H1 (cell line): ENCODE measurements around the gene OPCML. TPM values are rescaled to one million over a fixed set of nuclear protein-coding genes. Genes with fewer than 3 reads are reported as not detected.

Experiments used
- CTCF ChIA-PET: fragments of 300-600 bp; sonication (Branson Sonifier 250); formaldehyde crosslinking; loops from one replicate; lab custom pipeline; 2021; ENCODE audit not compliant: partially characterized antibody; lab: Charles Lee
- POLR2A ChIA-PET: fragments of 300-600 bp; sonication (Branson Sonifier 250); formaldehyde crosslinking; loops from one replicate; lab custom pipeline; 2021; ENCODE audit warnings: inconsistent platforms; ENCODE audit not compliant: partially characterized antibody; lab: Charles Lee
- DNase-seq, 2 experiments: peaks; one replicate each; pipeline versions ENCODE4 v3.0.0 to v3.0.0-alpha.2; 2010 to 2022; ENCODE audit warnings: low spot score in 2 of 2, low read depth in 1 of 2, mixed read lengths in 1 of 2
- FAIRE-seq: peaks from 2 replicates; lab custom pipeline; 2011; peaks lifted over from hg19 to GRCh38; lab: Jason Lieb, UNC
- H2AFZ ChIP-seq: 2 replicates; pipeline ENCODE4 v1.8.1; 2012; ENCODE audit warnings: low read length, inconsistent platforms
- H2AK5ac ChIP-seq: 2 replicates; pipeline ENCODE4 v1.6.1; 2013; ENCODE audit warnings: low read depth, low read length
- H2BK120ac ChIP-seq: replicated peaks from 2 replicates; pipeline ENCODE3; 2013; ENCODE audit warnings: low read depth, low read length, inconsistent platforms
- H2BK12ac ChIP-seq: 2 replicates; pipeline ENCODE4 v1.6.1; 2013; ENCODE audit warnings: low read depth, low read length
- H2BK15ac ChIP-seq: 2 replicates; pipeline ENCODE4 v1.6.1; 2013; ENCODE audit warnings: low read length
- H2BK20ac ChIP-seq: 2 replicates; pipeline ENCODE4 v1.6.1; 2013; ENCODE audit warnings: low read length
- H2BK5ac ChIP-seq: 2 replicates; pipeline ENCODE4 v1.6.1; 2013; ENCODE audit warnings: low read depth, low read length
- H3K14ac ChIP-seq: 2 replicates; pipeline ENCODE4 v1.6.1; 2013; ENCODE audit warnings: inconsistent platforms; ENCODE audit not compliant: insufficient read length
- H3K18ac ChIP-seq: 2 replicates; pipeline ENCODE4 v1.6.1; 2013; ENCODE audit warnings: low read length; ENCODE audit errors: extremely low read depth
- H3K23ac ChIP-seq: 2 replicates; pipeline ENCODE4 v1.6.1; 2013; ENCODE audit warnings: inconsistent platforms; ENCODE audit not compliant: insufficient read length
- H3K23me2 ChIP-seq: 2 replicates; pipeline ENCODE4 v1.6.1; 2013; ENCODE audit warnings: low read depth, low read length
- H3K27ac ChIP-seq: 2 replicates; pipeline ENCODE4 v1.6.1; 2011; ENCODE audit warnings: low read depth, low read length, inconsistent platforms
- H3K27me3 ChIP-seq, 4 experiments: replicated peaks in 1 of 4; 1 replicate in 1 of 4; 2 replicates in 3 of 4; pipeline versions ENCODE4 v1.6.1 to v1.8.1; 2011 to 2013; ENCODE audit warnings: low read length in 3 of 4, mild to moderate bottlenecking in 3 of 4, inconsistent platforms in 2 of 4, mixed read lengths in 2 of 4, moderate library complexity in 1 of 4; ENCODE audit not compliant: control insufficient read depth in 3 of 4, insufficient read depth in 3 of 4; ENCODE audit errors: extremely low read depth in 1 of 4
- H3K36me3 ChIP-seq, 4 experiments: 2 replicates each; pipeline versions ENCODE4 v1.6.1 to v1.8.1; 2011 to 2013; ENCODE audit warnings: mild to moderate bottlenecking in 4 of 4, low read length in 3 of 4, moderate library complexity in 2 of 4, control low read depth in 1 of 4, inconsistent platforms in 1 of 4; ENCODE audit not compliant: insufficient read depth in 4 of 4, control insufficient read depth in 2 of 4
- H3K4ac ChIP-seq: replicated peaks from 2 replicates; pipeline ENCODE3; 2013; ENCODE audit warnings: low read length, low read depth, mixed read lengths, inconsistent platforms; ENCODE audit not compliant: insufficient read length
- H3K4me1 ChIP-seq, 4 experiments: replicated peaks in 1 of 4; 1 replicate in 1 of 4; 2 replicates in 3 of 4; pipeline versions ENCODE4 v1.6.1 to v1.8.1; 2011 to 2013; ENCODE audit warnings: low read length in 3 of 4, inconsistent platforms in 2 of 4, mixed read lengths in 1 of 4; ENCODE audit not compliant: insufficient read depth in 4 of 4, control insufficient read depth in 3 of 4
- H3K4me2 ChIP-seq, 2 experiments: 2 replicates each; pipeline versions ENCODE4 v1.6.1 to v1.8.1; 2011 to 2013; ENCODE audit warnings: low read depth in 2 of 2, low read length in 2 of 2, control low read depth in 1 of 2, inconsistent platforms in 1 of 2, mild to moderate bottlenecking in 1 of 2; ENCODE audit not compliant: insufficient read depth in 1 of 2
- H3K4me3 ChIP-seq, 4 experiments: fragments of 200-600, 300-600 bp in 1 of 4; sonication (generic), shearing (Covaris generic), sonication (Bioruptor Twin) in 1 of 4; 2 replicates each; pipeline versions ENCODE4 v1.5.1 to v1.8.1; 2011 to 2016; ENCODE audit warnings: low read length in 4 of 4, low read depth in 3 of 4, control low read depth in 2 of 4, inconsistent platforms in 2 of 4, mild to moderate bottlenecking in 2 of 4, mixed read lengths in 1 of 4, moderate library complexity in 1 of 4; ENCODE audit not compliant: insufficient read depth in 2 of 4; ENCODE audit errors: extremely low read depth in 1 of 4
- H3K56ac ChIP-seq: replicated peaks from 2 replicates; pipeline ENCODE3; 2013; ENCODE audit warnings: low read depth, mild to moderate bottlenecking, mixed read lengths, low read length, inconsistent platforms; ENCODE audit not compliant: insufficient read length
- H3K79me1 ChIP-seq: 2 replicates; pipeline ENCODE4 v1.6.1; 2013; ENCODE audit warnings: low read depth, low read length, control low read depth
- H3K79me2 ChIP-seq, 2 experiments: 2 replicates each; pipeline versions ENCODE4 v1.6.1 to v1.8.1; 2012 to 2013; ENCODE audit warnings: low read length in 2 of 2, mild to moderate bottlenecking in 2 of 2, inconsistent platforms in 1 of 2; ENCODE audit not compliant: insufficient read depth in 2 of 2, control insufficient read depth in 1 of 2
- H3K9ac ChIP-seq, 4 experiments: replicated peaks in 1 of 4; 1 replicate in 1 of 4; 2 replicates in 3 of 4; pipeline versions ENCODE4 v1.6.1 to v1.8.1; 2011 to 2013; ENCODE audit warnings: low read depth in 3 of 4, low read length in 3 of 4, control low read depth in 2 of 4, mild to moderate bottlenecking in 2 of 4, moderate library complexity in 2 of 4, inconsistent platforms in 1 of 4; ENCODE audit errors: extremely low read depth in 1 of 4
- H3K9me3 ChIP-seq, 2 experiments: 2 replicates each; pipeline versions ENCODE4 v1.6.1 to v1.8.1; 2012 to 2013; ENCODE audit warnings: mild to moderate bottlenecking in 2 of 2, moderate library complexity in 2 of 2, control low read depth in 1 of 2, inconsistent platforms in 1 of 2, low read depth in 1 of 2, low read length in 1 of 2, mixed read lengths in 1 of 2; ENCODE audit not compliant: insufficient read depth in 2 of 2
- H4K20me1 ChIP-seq, 2 experiments: replicated peaks in 1 of 2; 2 replicates each; pipeline versions ENCODE3 to v1.8.1; 2011 to 2013; ENCODE audit warnings: inconsistent platforms in 2 of 2, low read length in 2 of 2, mild to moderate bottlenecking in 1 of 2; ENCODE audit not compliant: insufficient read depth in 2 of 2, control insufficient read depth in 1 of 2
- H4K5ac ChIP-seq: 2 replicates; pipeline ENCODE4 v1.6.1; 2013; ENCODE audit warnings: low read length, low read depth, mixed read lengths, inconsistent platforms; ENCODE audit not compliant: insufficient read length
- H4K8ac ChIP-seq: 2 replicates; pipeline ENCODE4 v1.8.0; 2013; ENCODE audit warnings: mild to moderate bottlenecking, moderate library complexity, low read length, inconsistent platforms; ENCODE audit not compliant: insufficient read depth; ENCODE audit errors: extremely low read depth
- H4K91ac ChIP-seq: replicated peaks from 2 replicates; pipeline ENCODE3; 2013; ENCODE audit warnings: low read length, mixed read lengths, inconsistent platforms; ENCODE audit not compliant: insufficient read length
- EP300 ChIP-seq, 2 experiments: IDR thresholded peaks; 1 replicate in 1 of 2; 2 replicates in 1 of 2; pipeline ENCODE4 v1.6.1; 2011 to 2012; ENCODE audit warnings: low read depth in 2 of 2, low read length in 2 of 2, mild to moderate bottlenecking in 2 of 2, borderline replicate concordance in 1 of 2, inconsistent platforms in 1 of 2, moderate library complexity in 1 of 2
- SIX5 ChIP-seq: IDR thresholded peaks from 2 replicates; pipeline ENCODE4 v1.6.1; 2011; ENCODE audit warnings: mild to moderate bottlenecking, low read depth, low read length
- TAF1 ChIP-seq: IDR thresholded peaks from 2 replicates; pipeline ENCODE4 v1.6.1; 2011; ENCODE audit warnings: mild to moderate bottlenecking, low read depth, low read length
- TCF12 ChIP-seq: IDR thresholded peaks from 2 replicates; pipeline ENCODE4 v1.6.1; 2011; ENCODE audit warnings: low read depth, mild to moderate bottlenecking, low read length
- WGBS, 2 experiments: shearing (Covaris generic) in 1 of 2; methylation state at CpG; one replicate each; pipeline versions ENCODE4 v1.1.6 to v1.1.7; 2013 to 2015; ENCODE audit warnings: low lambda C conversion rate in 2 of 2, mixed read lengths in 2 of 2, inconsistent platforms in 1 of 2, low coverage in 1 of 2, missing lambda C conversion rate in 1 of 2; ENCODE audit not compliant: insufficient replicate concordance in 2 of 2, insufficient coverage in 1 of 2, insufficient read length in 1 of 2; ENCODE audit errors: extremely low coverage in 1 of 2, missing lambda C conversion rate in 1 of 2; 5-methylcytosine and 5-hydroxymethylcytosine counted together
- polyA plus RNA-seq, 7 experiments: library from polyadenylated mRNA; depleted of rRNA in 3 of 7; stranded (reverse) in 5 of 7; unstranded in 2 of 7; fragments of >200 nt in 5 of 7; fragments of 200-250 nt in 2 of 7; gene quantifications; 1 replicate in 5 of 7; 2 replicates in 1 of 7; 4 replicates in 1 of 7; pipeline versions ENCODE4 v1.2.1 to v1.2.3, GENCODE V29; 2011 to 2013; ENCODE audit warnings: missing spikeins in 2 of 7, mixed read lengths in 2 of 7
- total RNA-seq: library from RNA; stranded (reverse); fragmentation: NEBNext Ultra II Directional; extraction: Animal tissue kit (Norgen Biotek cat#: 25700); gene quantifications from 2 replicates; pipeline ENCODE4 v1.2.1, GENCODE V29; 2021

Gene OPCML
- total and polyA plus RNA-seq, 2 of the 8 experiments (the other 6 are each of a cell fraction or from before 2014, with no cell fraction given) = 2.3 to 3.1 TPM

DNA sequence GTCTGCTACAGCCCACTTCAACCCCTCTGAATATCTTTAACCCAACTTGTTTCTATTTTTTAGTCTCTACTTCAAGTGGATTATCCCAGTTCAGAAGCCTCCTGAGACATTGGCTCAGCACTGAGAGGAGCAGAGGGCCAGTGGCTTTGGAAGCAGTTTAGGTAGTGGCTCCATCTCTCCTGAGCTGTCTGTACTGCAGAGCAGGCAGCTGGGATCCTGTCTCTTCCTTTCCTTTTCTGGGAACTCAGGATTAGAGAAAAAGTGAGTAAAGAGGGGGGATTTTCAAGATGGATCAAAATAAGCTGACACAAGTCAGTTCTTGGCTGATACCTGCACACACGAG lies 512.0 kb downstream of the OPCML start:
- Histone ChIP-seq H3K36me3 (no peaks in the 10 kb centered on the region), H3K4me2 (no peak overlapping the region), H3K14ac (no peak overlapping the region), H4K20me1 (no peaks in the 10 kb centered on the region), H2BK5ac (no peak overlapping the region), H3K9ac (no peak overlapping the region), H3K56ac (no peak overlapping the region), H4K91ac (no peak overlapping the region), H3K79me2 (no peaks in the 10 kb centered on the region; a peak in 1 of 4 replicates), H4K8ac (no peak overlapping the region), H3K4me3 (no peak overlapping the region), H3K79me1 (no peaks in the 10 kb centered on the region), H3K18ac (no peak overlapping the region), H2BK120ac (no peak overlapping the region), H3K23ac (no peak overlapping the region), H4K5ac (no peak overlapping the region), H2BK20ac (no peak overlapping the region), H3K4ac (no peak overlapping the region), H3K4me1 (no peaks in the 10 kb centered on the region), H3K27ac (no peak overlapping the region), H3K9me3 (no peaks in the 10 kb centered on the region), H3K27me3 (no peaks in the 10 kb centered on the region; a peak in 1 of 7 replicates), H2AK5ac (no peak overlapping the region), H2BK15ac (no peak overlapping the region), H2BK12ac (no peak overlapping the region), H2AFZ (no peak overlapping the region), H3K23me2 (no peaks in the 10 kb centered on the region)
- no peak for FAIRE-seq
- TF ChIP-seq EP300 (IDR thresholded peaks at IDR 0.05; ENCODE audit: borderline replicate concordance in 1 of 2, low read depth in 2 of 2, low read length in 2 of 2) (no peak), SIX5 (no peak), TCF12 (no peak), TAF1 (no peak)
- POLR2A ChIA-PET = no interaction called here
- CTCF ChIA-PET = interaction anchor here (0.8 to 2.3 kb wide), 3 partner anchors 13 to 742 kb away, joined by 3 to 6 read pairs (median 4); no protein-coding TSS in a partner anchor
- 91% methylated on average over 1 of the region's 1 CpG; no CpG with 5 or more reads in 1 of the 2 experiments for WGBS, 2 experiments
- DNase-seq = no peak
